ENCODE data around the gene PTPA.

GRCh38 chr9:129138144-129138462, 26.9 kb downstream of the PTPA start:
- no peak for TF ChIP-seq CTCF (IDR thresholded peaks at IDR 0.05; ENCODE audit: borderline replicate concordance, extremely low read depth, low read length, poor library complexity, severe bottlenecking)
- no peak for TF ChIP-seq EZH2 (IDR thresholded peaks at IDR 0.05; ENCODE audit: borderline replicate concordance, low read depth, low read length, severe bottlenecking)

All from DND-41 (cell line).